ENCODE results near the gene GLG1. TPM values are rescaled to one million over a fixed set of nuclear protein-coding genes. Genes with fewer than 3 reads are reported as not detected.

Gene GLG1
- total and polyA plus RNA-seq, 2 donors (not counting 3 experiments of a cell fraction or from before 2014, with no cell fraction given) = 86.3 to 165 TPM

- ChIA-PET POLR2A (no interaction called here), CTCF (interaction anchor here (0.9 to 1.4 kb wide), 2 partner anchors 16 to 26 kb away, joined by 3 to 5 read pairs; no protein-coding TSS in a partner anchor)
- H3K27me3 ChIP-seq (ENCODE audit: control insufficient read depth in 2 of 2, insufficient read depth in 2 of 2, low read length in 2 of 2) = no peaks in the 10 kb centered on the region
- H3K9me3 ChIP-seq (replicated peaks; ENCODE audit: control insufficient read depth, insufficient read depth, low read length) = no peaks in the 10 kb centered on the region
- FAIRE-seq (peak; percentile 96), DNase-seq (ENCODE audit: low read depth, low spot score) (peak; percentile 84)
- no peaks in the 10 kb centered on the region for H4K20me1 ChIP-seq (replicated peaks; ENCODE audit: control insufficient read depth, extremely low read depth, insufficient read depth, low read length)
- peaks cover 38% of the 10 kb centered on the region for H3K4me1 ChIP-seq (ENCODE audit: control insufficient read depth, extremely low read depth, insufficient read depth, low read length)
- no peaks in the 10 kb centered on the region for H3K9me1 ChIP-seq (replicated peaks; ENCODE audit: control insufficient read depth, extremely low read depth, insufficient read depth, low read length)
- peaks cover 0 to 22% of the 10 kb centered on the region in 2 experiments for H3K36me3 ChIP-seq (ENCODE audit: control insufficient read depth in 2 of 2, extremely low read depth in 1 of 2, insufficient read depth in 2 of 2, low read length in 2 of 2)
- H3K4me2 ChIP-seq (ENCODE audit: insufficient read depth, low read length) = peak overlapping the region; percentile 2
- dilution Hi-C loops (cut with MboI; ENCODE audit: extremely low pct_ligation_motif_present, low sequenced_read_pairs) (no loop called here), intact Hi-C loops (cut with micrococcal nuclease) (no loop called here)
- no peaks in the 10 kb centered on the region for H3K79me2 ChIP-seq (ENCODE audit: control insufficient read depth, insufficient read depth, low read length)
- no peak overlapping the region for H3K4me3 ChIP-seq (replicated peaks in 1 of 3; ENCODE audit: insufficient read depth in 1 of 3, low read depth in 1 of 3, low read length in 3 of 3)
- H3K27ac ChIP-seq (ENCODE audit: insufficient read depth, low read depth, low read length) = peak overlapping the region; percentile 34
- no peak overlapping the region for H2AFZ ChIP-seq (ENCODE audit: low read depth, low read length)
- TF ChIP-seq CTCF (IDR thresholded peaks at IDR 0.05; ENCODE audit: extremely low read depth in 1 of 2, insufficient read depth in 1 of 2, low read depth in 1 of 2, low read length in 2 of 2) = no peak
- no peak for TF ChIP-seq EZH2 (IDR thresholded peaks at IDR 0.05; ENCODE audit: borderline replicate concordance, low read depth, low read length, severe bottlenecking)
- no peak for TF ChIP-seq POLR2A (IDR thresholded peaks at IDR 0.05; ENCODE audit: low read depth, low read length)
- TF ChIP-seq JUN (IDR thresholded peaks at IDR 0.05; ENCODE audit: borderline replicate concordance, insufficient read depth, insufficient read length, low read depth) = peak; percentile 79
- TF ChIP-seq FOS (IDR thresholded peaks at IDR 0.05; ENCODE audit: borderline replicate concordance, insufficient read depth, low read length) = peak; percentile 96
- TF ChIP-seq GATA2 (IDR thresholded peaks at IDR 0.05; ENCODE audit: insufficient read depth, insufficient read length, low read depth, low read length) = no peak
- peak; percentile 77 for TF ChIP-seq POLR2AphosphoS5 (IDR thresholded peaks at IDR 0.05; ENCODE audit: insufficient read depth, low read depth, low read length)
- BruUV-seq (replicated peaks) = TSS peak; percentile 2
- H3K9ac ChIP-seq (replicated peaks; ENCODE audit: extremely low read depth, insufficient read depth, low read length) = no peak overlapping the region
Measured at GRCh38 chr16:74448990-74449389, 157.9 kb downstream of the GLG1 start.

All from endothelial cell of umbilical vein (primary cell).